ENCODE data around the gene FDX2. TPM values are rescaled to one million over a fixed set of nuclear protein-coding genes. Genes with fewer than 3 reads are reported as not detected.
A peak's percentile ranks its signal among the peaks of the same experiment; 100 is the strongest.

Gene FDX2
- total RNA-seq, 1 experiment from 2014 or later = 21.0 TPM

DNA sequence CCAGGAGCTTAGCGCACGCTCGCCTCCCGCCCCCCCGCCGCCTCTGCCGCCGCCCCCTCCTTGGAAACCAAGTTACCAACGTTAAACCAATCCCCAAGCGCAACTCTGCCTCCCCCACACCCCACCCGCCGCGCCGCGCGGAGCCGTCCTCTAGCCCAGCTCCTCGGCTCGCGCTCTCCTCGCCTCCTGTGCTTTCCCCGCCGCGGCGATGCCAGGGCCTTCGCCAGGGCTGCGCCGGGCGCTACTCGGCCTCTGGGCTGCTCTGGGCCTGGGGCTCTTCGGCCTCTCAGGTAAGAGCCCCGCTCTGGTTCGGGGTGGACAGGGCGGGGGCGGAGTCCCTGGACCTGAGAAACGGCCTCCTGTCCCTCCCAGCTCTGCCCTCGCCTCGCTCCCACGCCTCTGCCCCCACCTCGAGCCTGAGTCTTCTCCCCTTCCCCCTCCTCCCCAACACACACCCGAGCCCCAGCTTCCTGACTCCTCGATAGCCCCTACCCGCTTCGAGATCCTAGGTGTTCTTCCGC is 25.9 kb downstream of the FDX2 start, which contains the start of gene ICAM5 (continued):
- TF ChIP-seq ZBTB33 (IDR thresholded peaks at IDR 0.05; ENCODE audit: extremely low read depth, insufficient replicate concordance, low read length) (no peak), CEBPB (IDR thresholded peaks at IDR 0.05; ENCODE audit: low read depth) (no peak)

- intact Hi-C loops (cut with micrococcal nuclease) = loop anchor here (2.0 kb wide), 1 partner anchor 44 kb away; the partner anchor contains the start of gene RAVER1
- Histone ChIP-seq H3K9me3 (ENCODE audit: control insufficient read depth in 1 of 2, insufficient read depth in 1 of 2, low read depth in 1 of 2, low read length in 2 of 2) (no peaks in the 10 kb centered on the region), H3K79me2 (ENCODE audit: insufficient read depth, low read length) (peaks cover 16% of the 10 kb centered on the region; the same call in 1 of the 2 replicates), H3K27me3 (ENCODE audit: insufficient read depth, low read length) (no peaks in the 10 kb centered on the region), H3K4me1 (ENCODE audit: control insufficient read depth in 1 of 2, insufficient read depth in 2 of 2, low read length in 2 of 2) (peaks cover 13 to 60% of the 10 kb centered on the region in 2 experiments), H4K20me1 (ENCODE audit: insufficient read depth) (no peaks in the 10 kb centered on the region), H3K36me3 (ENCODE audit: control insufficient read depth in 1 of 2, insufficient read depth in 2 of 2, low read length in 2 of 2) (peaks cover 2 to 18% of the 10 kb centered on the region in 2 experiments; a peak in 2 of 4 replicates), H3K4me2 (ENCODE audit: low read length) (peak overlapping the region; percentile 100), H3K27ac (ENCODE audit: low read depth, low read length) (peak overlapping the region; percentile 76), H2AFZ (ENCODE audit: low read depth, low read length, poor library complexity, severe bottlenecking) (peak overlapping the region; percentile 49), H3K9ac (ENCODE audit: low read length) (peak overlapping the region; percentile 94), H3K9me2 (ENCODE audit: insufficient read depth) (no peaks in the 10 kb centered on the region), H3K4me3 (replicated peaks in 1 of 2; ENCODE audit: low read depth in 1 of 2, low read length in 2 of 2) (peak overlapping the region; percentile 77 to 91)
- ChIA-PET RAD21 (ENCODE audit: low non-redundant PET in 1 of 2, low total read pairs in 2 of 2, uncharacterized antibody in 2 of 2, unreplicated experiment in 2 of 2) (interaction anchor here (0.6 to 1.1 kb wide), 5 partner anchors 18 to 52 kb away, joined by 3 to 6 read pairs (median 4); partner anchors contain the start of genes ICAM1 (in 1 of the 2) and RAVER1 (in 1 of the 2)), CTCF (interaction anchor here (0.6 to 3.2 kb wide), 15 partner anchors 9 to 356 kb away, joined by 3 to 30 read pairs (median 4); partner anchors contain the start of genes CDC37 and RAVER1), POLR2A (interaction anchor here (0.6 to 2.6 kb wide), 19 partner anchors 9 to 819 kb away, joined by 3 to 26 read pairs (median 4); partner anchors contain the start of genes FDX2, PDE4A, RAVER1 and TYK2)
- DNase-seq (ENCODE audit: low read depth, low spot score) (peak; percentile 77), ATAC-seq (peak; percentile 65)
- BruUV-seq (replicated peaks) = no TSS peak
- TF ChIP-seq POLR2AphosphoS5 (IDR thresholded peaks at IDR 0.05; ENCODE audit: low read depth, low read length) (peak; percentile 38), SRF (IDR thresholded peaks at IDR 0.05; ENCODE audit: low read depth) (no peak), MAX (IDR thresholded peaks at IDR 0.05) (peak; percentile 96), SP1 (IDR thresholded peaks at IDR 0.05; ENCODE audit: low read depth) (peak; percentile 48; the same call in 1 of the 2 replicates), SIN3A (IDR thresholded peaks at IDR 0.05; ENCODE audit: low read depth) (peak; percentile 88), ELF1 (IDR thresholded peaks at IDR 0.05; ENCODE audit: borderline replicate concordance, low read depth) (no peak)
- TF ChIP-seq, protein P1, sequence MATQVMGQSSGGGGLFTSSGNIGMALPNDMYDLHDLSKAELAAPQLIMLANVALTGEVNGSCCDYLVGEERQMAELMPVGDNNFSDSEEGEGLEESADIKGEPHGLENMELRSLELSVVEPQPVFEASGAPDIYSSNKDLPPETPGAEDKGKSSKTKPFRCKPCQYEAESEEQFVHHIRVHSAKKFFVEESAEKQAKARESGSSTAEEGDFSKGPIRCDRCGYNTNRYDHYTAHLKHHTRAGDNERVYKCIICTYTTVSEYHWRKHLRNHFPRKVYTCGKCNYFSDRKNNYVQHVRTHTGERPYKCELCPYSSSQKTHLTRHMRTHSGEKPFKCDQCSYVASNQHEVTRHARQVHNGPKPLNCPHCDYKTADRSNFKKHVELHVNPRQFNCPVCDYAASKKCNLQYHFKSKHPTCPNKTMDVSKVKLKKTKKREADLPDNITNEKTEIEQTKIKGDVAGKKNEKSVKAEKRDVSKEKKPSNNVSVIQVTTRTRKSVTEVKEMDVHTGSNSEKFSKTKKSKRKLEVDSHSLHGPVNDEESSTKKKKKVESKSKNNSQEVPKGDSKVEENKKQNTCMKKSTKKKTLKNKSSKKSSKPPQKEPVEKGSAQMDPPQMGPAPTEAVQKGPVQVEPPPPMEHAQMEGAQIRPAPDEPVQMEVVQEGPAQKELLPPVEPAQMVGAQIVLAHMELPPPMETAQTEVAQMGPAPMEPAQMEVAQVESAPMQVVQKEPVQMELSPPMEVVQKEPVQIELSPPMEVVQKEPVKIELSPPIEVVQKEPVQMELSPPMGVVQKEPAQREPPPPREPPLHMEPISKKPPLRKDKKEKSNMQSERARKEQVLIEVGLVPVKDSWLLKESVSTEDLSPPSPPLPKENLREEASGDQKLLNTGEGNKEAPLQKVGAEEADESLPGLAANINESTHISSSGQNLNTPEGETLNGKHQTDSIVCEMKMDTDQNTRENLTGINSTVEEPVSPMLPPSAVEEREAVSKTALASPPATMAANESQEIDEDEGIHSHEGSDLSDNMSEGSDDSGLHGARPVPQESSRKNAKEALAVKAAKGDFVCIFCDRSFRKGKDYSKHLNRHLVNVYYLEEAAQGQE (IDR thresholded peaks at IDR 0.05; ENCODE audit: low read depth) = no peak
These were observed 26.5 kb downstream of the FDX2 start for GRCh38 chr19:10289167-10289835.
